ENCODE results near the gene SEMA4B. TPM values are rescaled to one million over a fixed set of nuclear protein-coding genes. Genes with fewer than 3 reads are reported as not detected.
"Not testable (repeated sequence)": the region's sequence is repeated elsewhere in the genome, so short reads cannot be mapped to it uniquely, and the experiment has no call there.

The SEMA4B gene
- total and polyA plus RNA-seq, 8 donors: 32.5 to 63.9 (median 38.4) TPM

DNA sequence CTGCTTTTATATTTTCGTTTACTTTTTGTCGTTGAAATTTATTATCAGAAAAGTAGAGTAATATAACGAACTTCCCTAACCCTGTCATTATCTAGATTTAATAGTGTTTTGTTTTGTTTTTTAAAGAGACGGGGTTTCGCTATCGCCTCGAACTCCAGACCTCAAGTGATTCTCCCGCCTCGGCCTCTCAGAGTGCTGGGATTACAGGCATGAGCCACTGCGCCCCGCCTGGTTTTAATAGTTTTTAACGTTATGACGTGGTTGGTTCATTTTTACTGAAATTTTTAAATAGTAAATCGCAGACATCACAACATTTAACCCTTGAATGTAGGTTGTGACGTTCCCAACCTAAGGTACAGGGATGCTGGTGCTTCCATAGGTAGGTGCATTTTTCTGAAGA, 65.4 kb downstream of the SEMA4B start:
- no peaks in the 10 kb centered on the region for H3K9me3 ChIP-seq
- TF ChIP-seq, protein P1, sequence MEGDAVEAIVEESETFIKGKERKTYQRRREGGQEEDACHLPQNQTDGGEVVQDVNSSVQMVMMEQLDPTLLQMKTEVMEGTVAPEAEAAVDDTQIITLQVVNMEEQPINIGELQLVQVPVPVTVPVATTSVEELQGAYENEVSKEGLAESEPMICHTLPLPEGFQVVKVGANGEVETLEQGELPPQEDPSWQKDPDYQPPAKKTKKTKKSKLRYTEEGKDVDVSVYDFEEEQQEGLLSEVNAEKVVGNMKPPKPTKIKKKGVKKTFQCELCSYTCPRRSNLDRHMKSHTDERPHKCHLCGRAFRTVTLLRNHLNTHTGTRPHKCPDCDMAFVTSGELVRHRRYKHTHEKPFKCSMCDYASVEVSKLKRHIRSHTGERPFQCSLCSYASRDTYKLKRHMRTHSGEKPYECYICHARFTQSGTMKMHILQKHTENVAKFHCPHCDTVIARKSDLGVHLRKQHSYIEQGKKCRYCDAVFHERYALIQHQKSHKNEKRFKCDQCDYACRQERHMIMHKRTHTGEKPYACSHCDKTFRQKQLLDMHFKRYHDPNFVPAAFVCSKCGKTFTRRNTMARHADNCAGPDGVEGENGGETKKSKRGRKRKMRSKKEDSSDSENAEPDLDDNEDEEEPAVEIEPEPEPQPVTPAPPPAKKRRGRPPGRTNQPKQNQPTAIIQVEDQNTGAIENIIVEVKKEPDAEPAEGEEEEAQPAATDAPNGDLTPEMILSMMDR (IDR thresholded peaks at IDR 0.05): no peak

DNA sequence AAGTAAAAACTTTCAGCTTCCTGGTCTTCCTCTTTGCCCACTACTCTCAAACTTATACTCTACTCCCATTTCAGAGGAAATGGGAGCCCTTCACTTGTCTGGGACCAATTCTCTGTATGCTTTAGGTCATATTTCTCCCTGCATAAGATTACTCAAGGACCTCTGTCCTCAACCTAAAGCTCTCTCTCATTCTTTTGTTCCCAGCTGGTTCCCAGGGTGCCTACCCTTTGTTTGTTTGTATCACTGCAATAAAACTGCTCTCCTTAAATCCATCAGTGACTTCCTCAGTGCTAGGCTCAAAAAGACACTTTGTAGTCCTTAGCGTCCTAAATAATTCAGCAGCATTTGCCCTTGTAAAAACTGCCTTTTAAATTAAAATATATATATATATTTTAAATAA, 67.3 kb downstream of the SEMA4B start:
- ATAC-seq: no peak

More for the DNA sequence above, 65.4 kb downstream of the SEMA4B start:
- intact Hi-C loops (cut with DNase I): no loop called here
- FAIRE-seq (no peak), ATAC-seq (no peak), DNase-seq (no peak)
- 4 to 10% methylated on average over 15 of the region's 15 CpGs for WGBS, 2 donors
- peaks cover 10 to 27% (median 17%) of the 10 kb centered on the region in 3 donors for H3K4me1 ChIP-seq
- peak overlapping the region in 2 of 4 donors; percentile 93 to 94 for H3K27ac ChIP-seq
- H3K36me3 ChIP-seq: peaks cover 0 to 8% (median 5%) of the 10 kb centered on the region in 3 donors
- H3K4me3 ChIP-seq: peak overlapping the region; percentile 56 to 90 (median 75)
- H3K27me3 ChIP-seq: no peaks in the 10 kb centered on the region

DNA sequence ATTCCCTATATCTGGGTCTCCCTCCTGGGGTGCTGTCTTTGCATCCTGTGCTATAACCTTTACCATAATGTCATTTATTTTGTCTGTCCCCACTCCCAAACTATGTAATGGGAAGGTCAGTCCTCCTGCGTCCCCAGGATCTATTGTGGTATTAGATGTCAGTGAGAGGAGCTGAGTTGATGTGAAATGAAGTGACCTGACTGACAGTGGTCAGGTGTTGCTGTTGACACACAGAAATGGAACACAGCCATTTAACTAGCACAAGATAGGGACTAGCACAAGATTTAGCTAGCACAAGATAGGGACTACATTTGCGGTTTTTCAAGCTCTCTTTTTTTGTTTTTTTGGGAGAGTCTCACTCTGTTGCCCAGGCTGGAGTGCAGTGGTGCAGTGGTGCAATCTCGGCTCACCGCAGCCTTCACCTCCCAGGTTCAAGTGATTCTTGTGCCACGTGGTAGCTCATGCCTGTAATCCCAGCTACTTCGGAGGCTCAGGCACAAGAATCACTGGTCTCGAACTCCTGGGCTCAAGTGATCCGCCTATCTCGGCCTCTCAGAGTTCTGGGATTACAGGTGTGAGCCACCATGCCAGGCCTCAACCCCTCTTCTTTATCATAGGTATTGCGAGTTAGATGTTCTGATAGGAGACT, 69.5 kb downstream of the SEMA4B start:
- Histone ChIP-seq H3K27me3 (no peaks in the 10 kb centered on the region), H3K27ac (no peak overlapping the region), H3K36me3 (peaks cover 0 to 18% (median 11%) of the 10 kb centered on the region in 3 donors), H3K9me3 (no peaks in the 10 kb centered on the region), H3K4me3 (no peak overlapping the region), H3K4me1 (peaks cover 10 to 23% (median 17%) of the 10 kb centered on the region in 3 donors)
- 73 to 78% methylated on average over 10 of the region's 10 CpGs for WGBS, 2 donors
- FAIRE-seq (no peak), DNase-seq (no peak), ATAC-seq (no peak)
- intact Hi-C loops (cut with DNase I): no loop called here
- TF ChIP-seq, protein P1 (IDR thresholded peaks at IDR 0.05): no peak

More for the DNA sequence above, 67.3 kb downstream of the SEMA4B start:
- 42 to 53% methylated on average over 1 of the region's 1 CpG for WGBS, 2 donors
- no peak overlapping the region for H3K27ac ChIP-seq
- FAIRE-seq: no peak
- no peak overlapping the region for H3K4me3 ChIP-seq
- no peaks in the 10 kb centered on the region for H3K27me3 ChIP-seq
- H3K4me1 ChIP-seq: peaks cover 10 to 27% (median 17%) of the 10 kb centered on the region in 3 donors
- intact Hi-C loops (cut with DNase I): no loop called here
- H3K9me3 ChIP-seq: no peaks in the 10 kb centered on the region
- DNase-seq: no peak
- TF ChIP-seq, protein P1 (IDR thresholded peaks at IDR 0.05): no peak
- H3K36me3 ChIP-seq: peaks cover 0 to 18% (median 11%) of the 10 kb centered on the region in 3 donors

DNA sequence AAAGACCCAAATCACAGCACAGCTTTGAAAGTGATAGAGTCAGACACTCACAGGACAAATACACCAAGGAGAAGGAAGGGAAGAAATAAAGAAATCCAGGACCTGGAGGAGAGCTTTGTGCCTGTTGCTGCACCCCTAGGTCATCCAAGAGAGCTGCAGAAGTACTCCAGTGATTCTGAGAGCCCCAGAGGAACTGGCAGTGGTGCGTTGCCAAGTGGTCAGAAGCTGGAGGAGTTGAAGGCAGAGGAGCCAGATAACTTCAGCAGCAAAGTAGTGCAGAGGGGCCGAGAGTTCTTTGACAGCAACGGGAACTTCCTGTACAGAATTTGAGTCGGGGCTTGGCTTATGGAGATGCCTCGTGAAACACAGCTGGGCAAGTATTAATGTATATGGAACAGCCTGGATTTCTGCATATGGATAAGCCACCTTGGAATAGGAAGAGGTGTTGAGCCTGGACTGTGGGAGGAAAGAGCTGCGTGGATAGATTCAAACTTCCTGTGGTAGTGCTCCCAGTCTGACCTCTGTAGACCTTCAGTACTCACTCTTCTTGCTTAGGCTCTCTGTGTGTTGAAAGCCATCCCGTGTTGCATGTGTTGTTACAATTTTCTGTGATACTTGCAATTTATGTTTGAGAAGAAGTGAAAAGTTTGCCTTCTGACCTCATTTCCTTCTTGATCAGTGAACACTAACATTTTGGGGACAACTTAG, 70.5 kb downstream of the SEMA4B start:
- Histone ChIP-seq H3K4me1 (peaks cover 10 to 22% (median 15%) of the 10 kb centered on the region in 3 donors), H3K27me3 (no peaks in the 10 kb centered on the region), H3K27ac (no peak overlapping the region), H3K4me3 (no peak overlapping the region), H3K9me3 (no peaks in the 10 kb centered on the region), H3K36me3 (peaks cover 0 to 18% (median 11%) of the 10 kb centered on the region in 3 donors)
- intact Hi-C loops (cut with DNase I): no loop called here
- no peak for ATAC-seq
- no peak for DNase-seq
- WGBS, 2 donors: 76 to 77% methylated on average over 7 of the region's 7 CpGs
- TF ChIP-seq, protein P1 (IDR thresholded peaks at IDR 0.05): no peak
- no peak for FAIRE-seq

DNA sequence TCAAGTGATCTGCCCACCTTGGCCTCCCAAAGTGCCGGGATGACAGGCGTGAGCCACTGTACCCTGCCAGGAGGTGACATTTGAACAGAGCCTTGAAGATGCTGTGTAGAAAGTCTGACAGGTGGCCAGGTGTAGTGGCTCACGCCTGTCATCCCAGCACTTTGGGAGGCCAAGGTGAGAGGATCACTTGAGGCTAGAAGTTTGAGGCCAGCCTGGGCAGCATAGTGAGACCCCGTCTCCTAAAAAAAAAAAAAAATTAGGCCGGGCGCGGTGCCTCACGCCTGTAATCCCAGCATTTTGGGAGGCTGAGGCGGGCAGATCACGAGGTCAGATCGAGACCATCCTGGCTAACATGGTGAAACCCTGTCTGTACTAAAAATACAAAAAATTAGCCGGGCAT, 77.3 kb downstream of the SEMA4B start:
- H3K4me1 ChIP-seq; H3K27ac ChIP-seq; intact Hi-C loops (cut with DNase I); H3K9me3 ChIP-seq; FAIRE-seq; H3K4me3 ChIP-seq; H3K27me3 ChIP-seq; H3K36me3 ChIP-seq; ATAC-seq: not testable (repeated sequence)
- 95 to 99% methylated on average over 12 of the region's 12 CpGs for WGBS, 2 donors
- DNase-seq: peak in 1 of 6 donors; percentile 6

Other genes starting within 250 kb of the SEMA4B start
- gene ZNF710, start 200.0 kb upstream of the SEMA4B start, total RNA-seq: 100 to 1,000 TPM in 1 of 6 donors, 10 to 100 TPM in 5; 31.9 to 298 (median 36.4) TPM
- gene ZNF710, start 200.0 kb upstream of the SEMA4B start, polyA plus RNA-seq: 100 to 1,000 TPM in 1 of 2 donors, 10 to 100 TPM in 1; 69.2 to 128 TPM
- 100 to 1,000 TPM; 107 to 128 (median 114) TPM for gene IDH2, start 98.9 kb upstream of the SEMA4B start, total RNA-seq
- 10 to 100 TPM; 53.6 to 55.7 TPM for gene IDH2, start 98.9 kb upstream of the SEMA4B start, polyA plus RNA-seq
- gene CIB1, start 32.6 kb downstream of the SEMA4B start, total RNA-seq: 10 to 100 TPM; 70.4 to 88.6 (median 79.3) TPM
- gene CIB1, start 32.6 kb downstream of the SEMA4B start, polyA plus RNA-seq: 100 to 1,000 TPM; 153 to 162 TPM
- 1 to 10 TPM; 2.6 to 7.0 (median 4.4) TPM for gene GDPGP1, start 32.9 kb downstream of the SEMA4B start, total RNA-seq
- gene GDPGP1, start 32.9 kb downstream of the SEMA4B start, polyA plus RNA-seq: 1 to 10 TPM; 2.0 to 3.3 TPM
- gene TTLL13, start 48.2 kb downstream of the SEMA4B start, total RNA-seq: under 1 TPM in 4 of 6 donors, not detected in 2; 0.19 to 0.46 (median 0.35) TPM
- gene TTLL13, start 48.2 kb downstream of the SEMA4B start, polyA plus RNA-seq: 1 to 10 TPM; 1.3 to 2.4 TPM
- 10 to 100 TPM; 19.3 to 37.7 (median 26.9) TPM for gene NGRN, start 64.3 kb downstream of the SEMA4B start, total RNA-seq
- gene NGRN, start 64.3 kb downstream of the SEMA4B start, polyA plus RNA-seq: 10 to 100 TPM; 25.0 to 46.8 TPM
- gene ZNF774, start 151.0 kb downstream of the SEMA4B start, total RNA-seq: 1 to 10 TPM; 2.2 to 7.2 (median 4.3) TPM
- gene ZNF774, start 151.0 kb downstream of the SEMA4B start, polyA plus RNA-seq: 10 to 100 TPM in 1 of 2 donors, 1 to 10 TPM in 1; 2.3 to 11.9 TPM
- 100 to 1,000 TPM in 1 of 6 donors, 10 to 100 TPM in 5; 40.0 to 103 (median 43.3) TPM for gene IQGAP1, start 186.9 kb downstream of the SEMA4B start, total RNA-seq
- gene IQGAP1, start 186.9 kb downstream of the SEMA4B start, polyA plus RNA-seq: 10 to 100 TPM; 20.6 to 48.4 TPM